CD14-positive monocyte (primary cell): Measurements from ENCODE around the gene CDH23. TPM values are rescaled to one million over a fixed set of nuclear protein-coding genes. Genes with fewer than 3 reads are reported as not detected.

Experiments
- DNase-seq, 3 donors: peaks; one replicate each; pipeline ENCODE4 v3.0.0-alpha.2; 2011 to 2022
- H2AFZ ChIP-seq: 2 replicates; pipeline ENCODE4 v1.6.0; 2012; ENCODE audit warnings: mild to moderate bottlenecking, low read depth, low read length, inconsistent platforms; ENCODE audit not compliant: insufficient read depth, poor library complexity, severe bottlenecking
- H3K27ac ChIP-seq, 2 donors: 1 replicate in 1 of 2; 2 replicates in 1 of 2; pipeline ENCODE4 v1.5.1; 2012 to 2013; ENCODE audit warnings: low read length in 2 of 2, control low read depth in 1 of 2, inconsistent platforms in 1 of 2, low read depth in 1 of 2, mild to moderate bottlenecking in 1 of 2
- H3K27me3 ChIP-seq, 2 donors: one replicate each; pipeline versions ENCODE4 v1.6.0 to v1.6.1; 2011 to 2013; ENCODE audit warnings: low read length in 2 of 2; ENCODE audit not compliant: control insufficient read depth in 2 of 2, insufficient read depth in 2 of 2
- H3K36me3 ChIP-seq, 2 donors: replicated peaks in 1 of 2; 1 replicate in 1 of 2; 2 replicates in 1 of 2; pipeline versions ENCODE4 v1.5.1 to v1.6.1; 2012 to 2013; ENCODE audit warnings: low read length in 2 of 2, control low read depth in 1 of 2, inconsistent platforms in 1 of 2, mild to moderate bottlenecking in 1 of 2; ENCODE audit not compliant: insufficient read depth in 2 of 2, control insufficient read depth in 1 of 2
- H3K4me1 ChIP-seq, 2 donors: 1 replicate in 1 of 2; 2 replicates in 1 of 2; pipeline versions ENCODE4 v1.5.1 to v1.6.1; 2012 to 2013; ENCODE audit warnings: low read length in 2 of 2, control low read depth in 1 of 2, inconsistent platforms in 1 of 2, mild to moderate bottlenecking in 1 of 2, moderate library complexity in 1 of 2; ENCODE audit not compliant: insufficient read depth in 2 of 2, control insufficient read depth in 1 of 2
- H3K4me2 ChIP-seq: replicated peaks from 2 replicates; pipeline ENCODE3; 2012; ENCODE audit warnings: low read length, moderate library complexity, mild to moderate bottlenecking; ENCODE audit not compliant: poor library complexity, severe bottlenecking; ENCODE audit errors: extremely low read depth
- H3K4me3 ChIP-seq, 3 experiments: fragments of 200-600 bp in 1 of 3; sonication (generic) in 1 of 3; replicated peaks in 1 of 3; 1 replicate in 2 of 3; 2 replicates in 1 of 3; pipeline ENCODE4 v1.5.1; 2011 to 2013; ENCODE audit warnings: low read length in 3 of 3, mild to moderate bottlenecking in 3 of 3, control low read depth in 2 of 3, low read depth in 2 of 3, inconsistent platforms in 1 of 3, moderate library complexity in 1 of 3
- H3K79me2 ChIP-seq: 2 replicates; pipeline ENCODE4 v1.6.0; 2012; ENCODE audit warnings: mild to moderate bottlenecking, control low read depth, inconsistent platforms, low read length, moderate library complexity; ENCODE audit not compliant: insufficient read depth
- H3K9ac ChIP-seq: 2 replicates; pipeline ENCODE4 v1.6.0; 2017; ENCODE audit warnings: low read length, mild to moderate bottlenecking; ENCODE audit not compliant: insufficient read depth, poor library complexity, severe bottlenecking
- H3K9me3 ChIP-seq, 2 donors: replicated peaks in 1 of 2; 1 replicate in 1 of 2; 2 replicates in 1 of 2; pipeline versions ENCODE4 v1.5.1 to v1.6.1; 2012 to 2013; ENCODE audit warnings: low read length in 2 of 2, control low read depth in 1 of 2; ENCODE audit not compliant: control insufficient read depth in 1 of 2, insufficient read depth in 1 of 2
- H4K20me1 ChIP-seq: 2 replicates; pipeline ENCODE4 v1.6.0; 2012; ENCODE audit warnings: mild to moderate bottlenecking, low read length, control low read depth, moderate library complexity; ENCODE audit not compliant: insufficient read depth
- H3K27ac Mint-ChIP-seq, 7 donors: one replicate each; pipeline ENCODE4 v1.8.0; 2020; ENCODE audit warnings: mild to moderate bottlenecking in 7 of 7, mixed read lengths in 7 of 7, moderate library complexity in 6 of 7, inconsistent platforms in 2 of 7
- H3K27me3 Mint-ChIP-seq, 3 donors: one replicate each; pipeline ENCODE4 v1.8.0; 2021 to 2022; ENCODE audit warnings: low read depth in 3 of 3, mild to moderate bottlenecking in 3 of 3, mixed read lengths in 3 of 3, moderate library complexity in 3 of 3, inconsistent platforms in 1 of 3
- H3K36me3 Mint-ChIP-seq, 2 donors: one replicate each; pipeline ENCODE4 v1.8.0; 2020; ENCODE audit warnings: mixed read lengths in 2 of 2, inconsistent platforms in 1 of 2, mild to moderate bottlenecking in 1 of 2
- H3K4me1 Mint-ChIP-seq: one replicate; pipeline ENCODE4 v1.8.0; 2020; ENCODE audit warnings: mild to moderate bottlenecking, mixed read lengths
- H3K4me3 Mint-ChIP-seq, 2 donors: one replicate each; pipeline ENCODE4 v1.8.0; 2020; ENCODE audit warnings: mild to moderate bottlenecking in 2 of 2, mixed read lengths in 2 of 2, moderate library complexity in 1 of 2
- H3K9me3 Mint-ChIP-seq, 7 donors: one replicate each; pipeline ENCODE4 v1.8.0; 2020 to 2022; ENCODE audit warnings: mixed read lengths in 7 of 7, mild to moderate bottlenecking in 6 of 7, moderate library complexity in 6 of 7, inconsistent platforms in 2 of 7
- WGBS: methylation state at CpG from one replicate; pipeline ENCODE4 v1.1.5; 2013; ENCODE audit warnings: missing lambda C conversion rate; ENCODE audit not compliant: insufficient coverage; 5-methylcytosine and 5-hydroxymethylcytosine counted together
- intact Hi-C, 2 donors: fragments of 100-400 bp; cut with micrococcal nuclease; formaldehyde crosslinking; loops; one replicate each; pipeline versions ENCODE4 v1.15.0 to v1.15.1; 2023
- polyA plus RNA-seq, 3 donors: library from polyadenylated mRNA; depleted of rRNA in 1 of 3; unstranded in 2 of 3; stranded (reverse) in 1 of 3; fragments of 300-500 nt in 2 of 3; fragments of >200 nt in 1 of 3; fragmentation: Illumina TruSeq in 2 of 3; gene quantifications; 1 replicate in 2 of 3; 2 replicates in 1 of 3; pipeline ENCODE4 v1.2.3, GENCODE V29; 2012 to 2021
- TF ChIP-seq, protein P1 (sequence below): fragments of 200-600 bp; IDR thresholded peaks from one replicate; pipeline ENCODE4 v1.8.0; 2022; ENCODE audit warnings: antibody characterized with exemption, mild to moderate bottlenecking

Gene CDH23
- polyA plus RNA-seq, 3 donors = 8.2 to 36.2 (median 10.5) TPM

GRCh38 chr10:71708897-71709882, 312.5 kb downstream of the CDH23 start:
- no peak overlapping the region for H3K27ac ChIP-seq
- H3K79me2 ChIP-seq = peaks cover 15% of the 10 kb centered on the region
- no peak overlapping the region for H2AFZ ChIP-seq
- H3K4me1 Mint-ChIP-seq = peaks cover 71% of the 10 kb centered on the region
- H3K4me3 ChIP-seq = no peak overlapping the region
- no peaks in the 10 kb centered on the region for H3K9me3 Mint-ChIP-seq
- H3K4me3 Mint-ChIP-seq = no peak overlapping the region
- H3K27me3 Mint-ChIP-seq = peaks cover 0 to 3% (median 0%) of the 10 kb centered on the region in 3 donors
- H3K27ac Mint-ChIP-seq = peak overlapping the region in 1 of 7 donors; percentile 27
- intact Hi-C loops = loop anchor here in 1 of 2 donors (5.0 kb wide), 1 partner anchor 317 kb away; no protein-coding TSS in a partner anchor
- peak overlapping the region; percentile 39 for H3K4me2 ChIP-seq
- no peaks in the 10 kb centered on the region for H3K36me3 ChIP-seq
- H4K20me1 ChIP-seq = no peaks in the 10 kb centered on the region
- no peaks in the 10 kb centered on the region for H3K9me3 ChIP-seq
- DNase-seq = no peak
- 77% methylated on average over 22 of the region's 28 CpGs for WGBS
- TF ChIP-seq, protein P1, sequence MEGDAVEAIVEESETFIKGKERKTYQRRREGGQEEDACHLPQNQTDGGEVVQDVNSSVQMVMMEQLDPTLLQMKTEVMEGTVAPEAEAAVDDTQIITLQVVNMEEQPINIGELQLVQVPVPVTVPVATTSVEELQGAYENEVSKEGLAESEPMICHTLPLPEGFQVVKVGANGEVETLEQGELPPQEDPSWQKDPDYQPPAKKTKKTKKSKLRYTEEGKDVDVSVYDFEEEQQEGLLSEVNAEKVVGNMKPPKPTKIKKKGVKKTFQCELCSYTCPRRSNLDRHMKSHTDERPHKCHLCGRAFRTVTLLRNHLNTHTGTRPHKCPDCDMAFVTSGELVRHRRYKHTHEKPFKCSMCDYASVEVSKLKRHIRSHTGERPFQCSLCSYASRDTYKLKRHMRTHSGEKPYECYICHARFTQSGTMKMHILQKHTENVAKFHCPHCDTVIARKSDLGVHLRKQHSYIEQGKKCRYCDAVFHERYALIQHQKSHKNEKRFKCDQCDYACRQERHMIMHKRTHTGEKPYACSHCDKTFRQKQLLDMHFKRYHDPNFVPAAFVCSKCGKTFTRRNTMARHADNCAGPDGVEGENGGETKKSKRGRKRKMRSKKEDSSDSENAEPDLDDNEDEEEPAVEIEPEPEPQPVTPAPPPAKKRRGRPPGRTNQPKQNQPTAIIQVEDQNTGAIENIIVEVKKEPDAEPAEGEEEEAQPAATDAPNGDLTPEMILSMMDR = no peak
- no peak overlapping the region for H3K9ac ChIP-seq
- no peaks in the 10 kb centered on the region for H3K27me3 ChIP-seq
- peaks cover 60 to 67% of the 10 kb centered on the region in 2 donors for H3K4me1 ChIP-seq
- peaks cover 5 to 10% of the 10 kb centered on the region in 2 donors for H3K36me3 Mint-ChIP-seq

GRCh38 chr10:71710519-71710918, 313.8 kb downstream of the CDH23 start:
- Histone ChIP-seq H3K4me3 (no peak overlapping the region), H3K79me2 (peaks cover 29% of the 10 kb centered on the region), H3K27ac (no peak overlapping the region), H2AFZ (no peak overlapping the region), H3K9ac (peak overlapping the region; percentile 19), H3K4me2 (no peak overlapping the region), H3K27me3 (no peaks in the 10 kb centered on the region), H4K20me1 (peaks cover 4% of the 10 kb centered on the region), H3K4me1 (peaks cover 73 to 80% of the 10 kb centered on the region in 2 donors), H3K36me3 (peaks cover 0 to 4% of the 10 kb centered on the region in 2 donors), H3K9me3 (no peaks in the 10 kb centered on the region)
- 95% methylated on average over 2 of the region's 2 CpGs for WGBS
- no peak for DNase-seq
- TF ChIP-seq, protein P1 = no peak
- H3K9me3 Mint-ChIP-seq = no peaks in the 10 kb centered on the region
- peaks cover 13 to 14% of the 10 kb centered on the region in 2 donors for H3K36me3 Mint-ChIP-seq
- peaks cover 0 to 1% (median 0%) of the 10 kb centered on the region in 3 donors for H3K27me3 Mint-ChIP-seq
- H3K27ac Mint-ChIP-seq = peak overlapping the region in 3 of 7 donors; percentile 41 to 74 (median 58)
- H3K4me3 Mint-ChIP-seq = no peak overlapping the region
- intact Hi-C loops = loop anchor here in 1 of 2 donors (5.0 kb wide), 1 partner anchor 393 kb away; the partner anchor contains the start of gene SLC29A3
- peaks cover 80% of the 10 kb centered on the region for H3K4me1 Mint-ChIP-seq
